D341Med (cell line): ENCODE data around the gene ZNF619.
A peak's percentile ranks its signal among the peaks of the same experiment; 100 is the strongest.

Experiments used
- DNase-seq: peaks from one replicate; pipeline ENCODE4 v3.0.0; 2012; ENCODE audit warnings: low spot score

The ZNF619 gene

GRCh38 chr3:40465456-40465855 is 11.5 kb upstream of the ZNF619 start:
- DNase-seq: no peak

- DNase-seq: no peak
These were observed 8.9 kb upstream of the ZNF619 start for GRCh38 chr3:40468018-40468417.

GRCh38 chr3:40470701-40471100 is 6.2 kb upstream of the ZNF619 start:
- DNase-seq: no peak

- no peak for DNase-seq
These were observed 744 bp downstream of the ZNF619 start for GRCh38 chr3:40477666-40478065.

GRCh38 chr3:40487172-40487571 is 10.2 kb downstream of the ZNF619 start:
- no peak for DNase-seq

- no peak for DNase-seq
These were observed 14.0 kb downstream of the ZNF619 start for GRCh38 chr3:40490916-40491315.

GRCh38 chr3:40494698-40495097 is 17.8 kb downstream of the ZNF619 start:
- no peak for DNase-seq

- DNase-seq: no peak
These were observed 20.4 kb downstream of the ZNF619 start for GRCh38 chr3:40497288-40497687.

- DNase-seq: no peak
These were observed 23.0 kb downstream of the ZNF619 start for GRCh38 chr3:40499952-40500351.

- no peak for DNase-seq
These were observed 25.1 kb downstream of the ZNF619 start for GRCh38 chr3:40502034-40502433.

GRCh38 chr3:40504636-40505430 is 27.9 kb downstream of the ZNF619 start:
- no peak for DNase-seq

GRCh38 chr3:40505599-40506462 is 28.9 kb downstream of the ZNF619 start, which contains the start of gene ZNF620:
TSS of gene ZNF620 (plus strand) at chr3:40506039. CDS start at chr3:40506353, 314 bp downstream.
- peak; percentile 94 for DNase-seq

- no peak for DNase-seq
These were observed 34.3 kb downstream of the ZNF619 start for GRCh38 chr3:40511031-40511718.

- no peak for DNase-seq
These were observed 39.3 kb downstream of the ZNF619 start for GRCh38 chr3:40516201-40516600.

- no peak for DNase-seq
These were observed 41.1 kb downstream of the ZNF619 start for GRCh38 chr3:40518067-40518466.

- no peak for DNase-seq
These were observed 41.9 kb downstream of the ZNF619 start for GRCh38 chr3:40518848-40519247.

- no peak for DNase-seq
These were observed 44.3 kb downstream of the ZNF619 start for GRCh38 chr3:40521254-40521653.

- no peak for DNase-seq
These were observed 46.9 kb downstream of the ZNF619 start for GRCh38 chr3:40523781-40524180.

- no peak for DNase-seq
These were observed 47.3 kb downstream of the ZNF619 start for GRCh38 chr3:40524222-40524567.

GRCh38 chr3:40524568-40525285 is 47.8 kb downstream of the ZNF619 start, which contains the start of gene ZNF621:
TSS of gene ZNF621 (plus strand) at chr3:40524960. CDS start at chr3:40525841, 881 bp downstream.
- DNase-seq: peak; percentile 96

GRCh38 chr3:40528426-40528825 is 51.5 kb downstream of the ZNF619 start:
- no peak for DNase-seq

GRCh38 chr3:40532252-40532651 is 55.3 kb downstream of the ZNF619 start:
- DNase-seq: no peak
